GM10266 (cell line): Measurements from ENCODE around the gene ABCC1.
"Not testable (repeated sequence)": the region's sequence is repeated elsewhere in the genome, so short reads cannot be mapped to it uniquely, and the experiment has no call there.

Source experiments
- DNase-seq: peaks from one replicate; pipeline ENCODE4 v3.0.0; 2012; ENCODE audit errors: extremely low spot score
- CTCF ChIP-seq: IDR thresholded peaks from 2 replicates; pipeline ENCODE4 v1.5.1; 2012; ENCODE audit warnings: mild to moderate bottlenecking, low read depth; ENCODE audit not compliant: control insufficient read depth, insufficient read depth; ENCODE audit errors: missing control alignments

ABCC1 gene

GRCh38 chr16:16151315-16151714 lies 201.9 kb downstream of the ABCC1 start:
- no peak for TF ChIP-seq CTCF
- no peak for DNase-seq

- not testable (repeated sequence) for DNase-seq
Observed at GRCh38 chr16:16153000-16153399, 203.6 kb downstream of the ABCC1 start.

GRCh38 chr16:16154281-16154951 lies 205.0 kb downstream of the ABCC1 start:
- DNase-seq = no peak
- no peak for TF ChIP-seq CTCF

- TF ChIP-seq CTCF = no peak
Observed at GRCh38 chr16:16155234-16155633, 205.8 kb downstream of the ABCC1 start.

GRCh38 chr16:16157166-16157565 lies 207.8 kb downstream of the ABCC1 start:
- DNase-seq = no peak
- TF ChIP-seq CTCF = no peak

More at GRCh38 chr16:16155234-16155633, 205.8 kb downstream of the ABCC1 start:
- no peak for DNase-seq

- no peak for DNase-seq
- no peak for TF ChIP-seq CTCF
Observed at GRCh38 chr16:16158082-16158658, 208.8 kb downstream of the ABCC1 start.

- TF ChIP-seq CTCF = no peak
Observed at GRCh38 chr16:16158741-16159374, 209.4 kb downstream of the ABCC1 start.

More at GRCh38 chr16:16158741-16159374, 209.4 kb downstream of the ABCC1 start:
- no peak for DNase-seq
